Measurements from ENCODE around the gene SPRED1. TPM values are rescaled to one million over a fixed set of nuclear protein-coding genes. Genes with fewer than 3 reads are reported as not detected.

Gene SPRED1
- total and polyA plus RNA-seq, 2 experiments from 2014 or later, result 8.2 to 23.2 TPM

GRCh38 chr15:38243278-38244055 lies 9.2 kb upstream of the SPRED1 start:
- Histone ChIP-seq H2AFZ (no peak overlapping the region), H3K27me3 (no peaks in the 10 kb centered on the region), H4K20me1 (ENCODE audit: insufficient read depth, poor library complexity, severe bottlenecking) (no peaks in the 10 kb centered on the region), H3K79me2 (no peaks in the 10 kb centered on the region), H3K4me1 (ENCODE audit: insufficient read depth) (no peaks in the 10 kb centered on the region), H3K27ac (no peak overlapping the region), H3K9me2 (replicated peaks; ENCODE audit: insufficient read depth) (no peaks in the 10 kb centered on the region), H3K36me3 (replicated peaks; ENCODE audit: insufficient read depth, low read depth) (no peaks in the 10 kb centered on the region), H3K9me3 (ENCODE audit: low read depth) (no peaks in the 10 kb centered on the region), H3K4me3 (no peak overlapping the region), H3K4me2 (no peak overlapping the region)
- DNase-seq (ENCODE audit: low spot score), result no peak
- no peak for TF ChIP-seq CTCF (IDR thresholded peaks at IDR 0.05; ENCODE audit: poor library complexity)
- TF ChIP-seq EZH2phosphoT487 (IDR thresholded peaks at IDR 0.05; ENCODE audit: low read depth, severe bottlenecking, unreplicated experiment), result no peak
- TF ChIP-seq EZH2 (IDR thresholded peaks at IDR 0.05; ENCODE audit: borderline replicate concordance), result no peak
- WGBS (ENCODE audit: low lambda C conversion rate, missing lambda C conversion rate), result 68% methylated on average over 6 of the region's 6 CpGs

GRCh38 chr15:38247336-38247735 lies 5.3 kb upstream of the SPRED1 start:
- Histone ChIP-seq H3K27ac (no peak overlapping the region), H4K20me1 (ENCODE audit: insufficient read depth, poor library complexity, severe bottlenecking) (no peaks in the 10 kb centered on the region)

GRCh38 chr15:38253351-38253781 lies 730 bp downstream of the SPRED1 start:
- peak; percentile 40 for DNase-seq (ENCODE audit: low spot score)
- Histone ChIP-seq H3K36me3 (replicated peaks; ENCODE audit: insufficient read depth, low read depth) (no peaks in the 10 kb centered on the region), H3K4me3 (peak overlapping the region; percentile 80), H3K9me2 (replicated peaks; ENCODE audit: insufficient read depth) (no peaks in the 10 kb centered on the region), H3K79me2 (peaks cover 56% of the 10 kb centered on the region), H3K9me3 (ENCODE audit: low read depth) (no peaks in the 10 kb centered on the region), H3K4me2 (peak overlapping the region; percentile 93), H4K20me1 (ENCODE audit: insufficient read depth, poor library complexity, severe bottlenecking) (peaks cover 45% of the 10 kb centered on the region), H3K27ac (peak overlapping the region; percentile 100), H3K27me3 (no peaks in the 10 kb centered on the region), H3K4me1 (ENCODE audit: insufficient read depth) (no peaks in the 10 kb centered on the region), H2AFZ (peak overlapping the region; percentile 9)
- no peak for TF ChIP-seq EZH2phosphoT487 (IDR thresholded peaks at IDR 0.05; ENCODE audit: low read depth, severe bottlenecking, unreplicated experiment)
- TF ChIP-seq CTCF (IDR thresholded peaks at IDR 0.05; ENCODE audit: poor library complexity), result no peak
- no peak for TF ChIP-seq EZH2 (IDR thresholded peaks at IDR 0.05; ENCODE audit: borderline replicate concordance)
- 0% methylated on average over 4 of the region's 4 CpGs for WGBS (ENCODE audit: low lambda C conversion rate, missing lambda C conversion rate)

More at GRCh38 chr15:38247336-38247735, 5.3 kb upstream of the SPRED1 start:
- Histone ChIP-seq H3K9me3 (ENCODE audit: low read depth) (no peaks in the 10 kb centered on the region), H3K9me2 (replicated peaks; ENCODE audit: insufficient read depth) (no peaks in the 10 kb centered on the region), H3K4me2 (no peak overlapping the region), H3K27me3 (no peaks in the 10 kb centered on the region), H3K79me2 (no peaks in the 10 kb centered on the region), H3K4me3 (no peak overlapping the region), H2AFZ (no peak overlapping the region), H3K36me3 (replicated peaks; ENCODE audit: insufficient read depth, low read depth) (no peaks in the 10 kb centered on the region), H3K4me1 (ENCODE audit: insufficient read depth) (no peaks in the 10 kb centered on the region)
- TF ChIP-seq CTCF (IDR thresholded peaks at IDR 0.05; ENCODE audit: poor library complexity) (no peak), EZH2 (IDR thresholded peaks at IDR 0.05; ENCODE audit: borderline replicate concordance) (no peak), EZH2phosphoT487 (IDR thresholded peaks at IDR 0.05; ENCODE audit: low read depth, severe bottlenecking, unreplicated experiment) (no peak)
- WGBS (ENCODE audit: low lambda C conversion rate, missing lambda C conversion rate), result 59% methylated on average over 3 of the region's 3 CpGs
- no peak for DNase-seq (ENCODE audit: low spot score)

Data from hepatocyte (in vitro differentiated cells).